HuH-7 (cell line): Measurements from ENCODE around the gene TMEM225B.
"Not testable (repeated sequence)": the region's sequence is repeated elsewhere in the genome, so short reads cannot be mapped to it uniquely, and the experiment has no call there.

ENCODE experiments used
- DNase-seq: peaks from one replicate; pipeline ENCODE4 v3.0.0; 2011; ENCODE audit warnings: low spot score

Gene TMEM225B

GRCh38 chr7:99597762-99598501 is at the start of gene TMEM225B:
Gene TMEM225B, plus strand, starts transcription at chr7:99598267. Its CDS starts 6,122 bp downstream, at chr7:99604389.
- DNase-seq: no peak

- DNase-seq: not testable (repeated sequence)
Observed at GRCh38 chr7:99549545-99549944, 48.5 kb upstream of the TMEM225B start.

GRCh38 chr7:99551334-99551733 is 46.7 kb upstream of the TMEM225B start:
- no peak for DNase-seq

- peak; percentile 97 for DNase-seq
Observed at GRCh38 chr7:99551767-99552463, 46.2 kb upstream of the TMEM225B start, which contains the start of gene FAM200A. Gene FAM200A, minus strand, starts transcription at chr7:99552114. Its CDS starts 3,707 bp downstream, at chr7:99548407.

- no peak for DNase-seq
Observed at GRCh38 chr7:99553039-99553438, 45.0 kb upstream of the TMEM225B start.

GRCh38 chr7:99554939-99555338 is 43.1 kb upstream of the TMEM225B start:
- no peak for DNase-seq

GRCh38 chr7:99557196-99557607 is 40.9 kb upstream of the TMEM225B start:
- DNase-seq: no peak

- DNase-seq: no peak
Observed at GRCh38 chr7:99557940-99558305, 40.1 kb upstream of the TMEM225B start.

- peak; percentile 98 for DNase-seq
Observed at GRCh38 chr7:99558306-99559174, 39.5 kb upstream of the TMEM225B start, which contains the start of gene ZNF655. Gene ZNF655, plus strand, starts transcription at chr7:99558642. Its CDS starts 1,918 bp downstream, at chr7:99560560.

- DNase-seq: no peak
Observed at GRCh38 chr7:99559175-99559915, 38.7 kb upstream of the TMEM225B start.

GRCh38 chr7:99560834-99561736 is 37.0 kb upstream of the TMEM225B start:
- no peak for DNase-seq

- no peak for DNase-seq
Observed at GRCh38 chr7:99561737-99562051, 36.4 kb upstream of the TMEM225B start.

GRCh38 chr7:99562114-99562784 is 35.8 kb upstream of the TMEM225B start:
- no peak for DNase-seq

- peak; percentile 26 for DNase-seq
Observed at GRCh38 chr7:99562832-99563231, 35.2 kb upstream of the TMEM225B start.

GRCh38 chr7:99563650-99564049 is 34.4 kb upstream of the TMEM225B start:
- no peak for DNase-seq

GRCh38 chr7:99568770-99569169 is 29.3 kb upstream of the TMEM225B start:
- DNase-seq: not testable (repeated sequence)

- DNase-seq: no peak
Observed at GRCh38 chr7:99571768-99572167, 26.3 kb upstream of the TMEM225B start.

GRCh38 chr7:99573257-99573656 is 24.8 kb upstream of the TMEM225B start:
- DNase-seq: no peak

- no peak for DNase-seq
Observed at GRCh38 chr7:99576251-99576650, 21.8 kb upstream of the TMEM225B start.
